GM18526 (cell line): ENCODE measurements around the gene EFCC1.

Experiments used
- POLR2A ChIP-seq: IDR thresholded peaks from 3 replicates; pipeline ENCODE4 v1.6.1; 2011; ENCODE audit not compliant: insufficient read length; ENCODE audit errors: extremely low read depth

EFCC1 gene

GRCh38 chr3:129001101-129001805 lies at the start of gene EFCC1:
EFCC1 (plus strand) TSS chr3:129001304; CDS start chr3:129001629, 325 bp downstream.
- no peak for TF ChIP-seq POLR2A

GRCh38 chr3:128956440-128956839 lies 44.7 kb upstream of the EFCC1 start:
- TF ChIP-seq POLR2A, result no peak

- TF ChIP-seq POLR2A, result no peak
Measured at GRCh38 chr3:128965280-128965679, 35.8 kb upstream of the EFCC1 start.

GRCh38 chr3:128965818-128966217 lies 35.3 kb upstream of the EFCC1 start:
- TF ChIP-seq POLR2A, result no peak

- no peak for TF ChIP-seq POLR2A
Measured at GRCh38 chr3:128967748-128968355, 33.3 kb upstream of the EFCC1 start.

- no peak for TF ChIP-seq POLR2A
Measured at GRCh38 chr3:128969993-128970739, 30.9 kb upstream of the EFCC1 start.

GRCh38 chr3:128970740-128971047 lies 30.4 kb upstream of the EFCC1 start:
- no peak for TF ChIP-seq POLR2A

GRCh38 chr3:128971421-128972100 lies 29.5 kb upstream of the EFCC1 start:
- TF ChIP-seq POLR2A, result no peak

GRCh38 chr3:128973988-128974564 lies 27.0 kb upstream of the EFCC1 start:
- no peak for TF ChIP-seq POLR2A

- TF ChIP-seq POLR2A, result no peak
Measured at GRCh38 chr3:128975276-128975675, 25.8 kb upstream of the EFCC1 start.

GRCh38 chr3:128983293-128984069 lies 17.6 kb upstream of the EFCC1 start:
- TF ChIP-seq POLR2A, result no peak

- TF ChIP-seq POLR2A, result no peak
Measured at GRCh38 chr3:128984596-128984995, 16.5 kb upstream of the EFCC1 start.

GRCh38 chr3:128987302-128988100 lies 13.6 kb upstream of the EFCC1 start:
- no peak for TF ChIP-seq POLR2A

- TF ChIP-seq POLR2A, result no peak
Measured at GRCh38 chr3:128988286-128988685, 12.8 kb upstream of the EFCC1 start.
